ENCODE results near the gene SHC2. TPM values are rescaled to one million over a fixed set of nuclear protein-coding genes. Genes with fewer than 3 reads are reported as not detected.

SHC2 gene
- total RNA-seq, 1 donor from 2014 or later = 47.8 TPM

DNA sequence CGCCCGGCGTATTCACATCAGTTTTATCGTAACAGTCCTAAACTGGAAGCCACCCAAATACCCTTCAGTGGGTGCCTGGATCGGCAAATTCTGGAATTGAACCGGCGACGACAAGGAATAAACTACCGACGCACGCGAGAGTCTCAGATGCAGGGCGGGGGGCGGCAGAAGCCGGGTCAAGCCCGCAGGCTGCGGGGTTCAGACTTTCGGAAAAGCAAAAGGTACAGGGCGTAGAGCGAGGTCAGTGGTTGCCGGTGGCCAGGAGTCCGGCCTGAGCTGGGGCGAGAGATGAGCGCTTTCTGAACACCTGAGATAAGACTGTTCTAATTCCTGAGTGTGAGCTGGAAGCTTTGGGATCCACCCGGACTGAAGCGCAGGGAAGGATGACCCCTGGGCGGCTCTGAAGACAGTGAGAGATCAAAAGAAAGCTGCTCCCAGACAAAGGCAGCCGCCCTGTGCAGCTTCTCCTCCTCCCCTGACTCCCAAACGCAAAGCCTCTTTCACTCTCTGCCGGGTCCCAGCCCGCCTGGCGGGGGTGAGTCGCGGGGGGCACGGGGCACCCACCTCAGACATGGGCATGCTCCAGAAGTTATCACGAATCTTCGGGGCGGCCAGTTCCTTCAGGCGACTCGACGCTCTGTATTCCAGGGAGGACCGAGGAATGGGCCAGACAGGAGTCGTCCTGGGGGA lies 90.0 kb downstream of the SHC2 start:
- no peaks in the 10 kb centered on the region for H3K9me3 Mint-ChIP-seq (ENCODE audit: low read depth)
- TF ChIP-seq, protein P1, sequence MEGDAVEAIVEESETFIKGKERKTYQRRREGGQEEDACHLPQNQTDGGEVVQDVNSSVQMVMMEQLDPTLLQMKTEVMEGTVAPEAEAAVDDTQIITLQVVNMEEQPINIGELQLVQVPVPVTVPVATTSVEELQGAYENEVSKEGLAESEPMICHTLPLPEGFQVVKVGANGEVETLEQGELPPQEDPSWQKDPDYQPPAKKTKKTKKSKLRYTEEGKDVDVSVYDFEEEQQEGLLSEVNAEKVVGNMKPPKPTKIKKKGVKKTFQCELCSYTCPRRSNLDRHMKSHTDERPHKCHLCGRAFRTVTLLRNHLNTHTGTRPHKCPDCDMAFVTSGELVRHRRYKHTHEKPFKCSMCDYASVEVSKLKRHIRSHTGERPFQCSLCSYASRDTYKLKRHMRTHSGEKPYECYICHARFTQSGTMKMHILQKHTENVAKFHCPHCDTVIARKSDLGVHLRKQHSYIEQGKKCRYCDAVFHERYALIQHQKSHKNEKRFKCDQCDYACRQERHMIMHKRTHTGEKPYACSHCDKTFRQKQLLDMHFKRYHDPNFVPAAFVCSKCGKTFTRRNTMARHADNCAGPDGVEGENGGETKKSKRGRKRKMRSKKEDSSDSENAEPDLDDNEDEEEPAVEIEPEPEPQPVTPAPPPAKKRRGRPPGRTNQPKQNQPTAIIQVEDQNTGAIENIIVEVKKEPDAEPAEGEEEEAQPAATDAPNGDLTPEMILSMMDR (IDR thresholded peaks at IDR 0.05) = no peak
- peaks cover 39% of the 10 kb centered on the region for H3K27me3 Mint-ChIP-seq (ENCODE audit: low read depth)
- H3K36me3 Mint-ChIP-seq (ENCODE audit: low read depth) = no peaks in the 10 kb centered on the region
- H3K27ac Mint-ChIP-seq (ENCODE audit: unreplicated experiment) = no peak overlapping the region
- peak; percentile 61 for DNase-seq (ENCODE audit: low spot score)
- H3K4me1 Mint-ChIP-seq (ENCODE audit: low read depth) = peaks cover 12% of the 10 kb centered on the region
- H3K4me3 Mint-ChIP-seq (ENCODE audit: unreplicated experiment) = no peak overlapping the region

DNA sequence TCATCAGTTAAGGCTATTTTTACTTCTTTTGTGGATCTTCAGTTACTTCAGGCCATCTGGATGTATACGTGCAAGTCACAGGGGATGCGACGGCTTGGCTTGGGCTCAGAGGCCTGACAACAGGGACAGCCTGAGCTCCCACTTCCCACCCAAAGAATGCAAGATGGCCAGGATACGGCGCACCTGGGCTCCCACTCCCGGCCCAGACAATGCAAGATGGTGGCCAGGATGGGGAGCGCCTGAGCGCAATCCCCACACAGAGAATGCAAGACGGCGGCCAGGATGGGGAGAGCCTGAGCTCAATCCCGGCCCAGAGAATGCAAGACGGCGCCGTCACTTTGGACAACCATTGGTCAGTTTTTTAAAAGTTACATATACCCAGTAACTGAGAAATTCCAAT lies 91.0 kb downstream of the SHC2 start:
- TF ChIP-seq, protein P1 (IDR thresholded peaks at IDR 0.05) = no peak
- H3K4me3 Mint-ChIP-seq (ENCODE audit: unreplicated experiment) = no peak overlapping the region
- peak; percentile 50 for DNase-seq (ENCODE audit: low spot score)
- H3K4me1 Mint-ChIP-seq (ENCODE audit: low read depth) = peaks cover 12% of the 10 kb centered on the region
- peaks cover 44% of the 10 kb centered on the region for H3K27me3 Mint-ChIP-seq (ENCODE audit: low read depth)
- H3K36me3 Mint-ChIP-seq (ENCODE audit: low read depth) = no peaks in the 10 kb centered on the region
- no peak overlapping the region for H3K27ac Mint-ChIP-seq (ENCODE audit: unreplicated experiment)
- H3K9me3 Mint-ChIP-seq (ENCODE audit: low read depth) = no peaks in the 10 kb centered on the region

DNA sequence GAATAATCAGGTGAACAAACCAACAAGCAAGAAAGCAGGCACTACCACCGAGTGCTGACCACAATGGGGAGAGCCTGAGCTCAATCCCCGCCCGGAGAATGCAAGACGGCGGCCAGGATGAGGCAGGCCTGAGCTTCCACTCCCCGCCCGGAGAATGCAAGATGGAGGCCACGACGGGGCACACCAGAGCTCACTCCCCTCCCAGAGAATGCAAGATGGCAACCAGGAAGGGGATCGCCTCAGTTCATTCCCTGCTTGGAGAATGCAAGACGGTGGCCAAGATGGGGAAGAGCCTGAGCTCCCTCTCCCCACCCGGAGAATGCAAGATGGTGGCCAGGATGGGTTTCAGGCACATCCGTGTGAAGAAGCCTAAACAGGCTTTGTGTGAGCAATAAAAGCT lies 91.6 kb downstream of the SHC2 start:
- H3K27ac Mint-ChIP-seq (ENCODE audit: unreplicated experiment) = no peak overlapping the region
- peaks cover 12% of the 10 kb centered on the region for H3K4me1 Mint-ChIP-seq (ENCODE audit: low read depth)
- H3K4me3 Mint-ChIP-seq (ENCODE audit: unreplicated experiment) = no peak overlapping the region
- H3K9me3 Mint-ChIP-seq (ENCODE audit: low read depth) = no peaks in the 10 kb centered on the region
- TF ChIP-seq, protein P1 (IDR thresholded peaks at IDR 0.05) = no peak
- DNase-seq (ENCODE audit: low spot score) = peak; percentile 68
- H3K27me3 Mint-ChIP-seq (ENCODE audit: low read depth) = peaks cover 44% of the 10 kb centered on the region
- H3K36me3 Mint-ChIP-seq (ENCODE audit: low read depth) = no peaks in the 10 kb centered on the region

DNA sequence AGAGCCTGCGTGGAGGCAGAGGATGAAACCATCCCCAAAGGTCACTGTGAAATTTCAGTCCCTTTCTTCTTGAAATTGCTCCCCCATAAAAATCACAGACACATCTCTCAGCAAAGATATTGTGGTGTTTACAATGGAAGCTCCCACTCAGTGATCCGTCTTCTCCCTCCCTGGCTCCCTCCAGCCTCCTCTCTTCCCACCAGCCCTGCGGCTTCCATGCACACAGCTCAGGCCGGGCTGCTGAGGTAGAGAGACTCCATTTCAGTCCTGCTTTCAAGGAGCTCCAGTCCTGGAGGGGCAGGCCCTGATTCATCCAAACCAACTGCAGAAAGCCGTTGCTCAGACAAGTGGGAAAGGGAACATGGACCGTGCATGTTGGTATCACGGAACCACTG lies 92.2 kb downstream of the SHC2 start:
- TF ChIP-seq, protein P1 (IDR thresholded peaks at IDR 0.05) = no peak

DNA sequence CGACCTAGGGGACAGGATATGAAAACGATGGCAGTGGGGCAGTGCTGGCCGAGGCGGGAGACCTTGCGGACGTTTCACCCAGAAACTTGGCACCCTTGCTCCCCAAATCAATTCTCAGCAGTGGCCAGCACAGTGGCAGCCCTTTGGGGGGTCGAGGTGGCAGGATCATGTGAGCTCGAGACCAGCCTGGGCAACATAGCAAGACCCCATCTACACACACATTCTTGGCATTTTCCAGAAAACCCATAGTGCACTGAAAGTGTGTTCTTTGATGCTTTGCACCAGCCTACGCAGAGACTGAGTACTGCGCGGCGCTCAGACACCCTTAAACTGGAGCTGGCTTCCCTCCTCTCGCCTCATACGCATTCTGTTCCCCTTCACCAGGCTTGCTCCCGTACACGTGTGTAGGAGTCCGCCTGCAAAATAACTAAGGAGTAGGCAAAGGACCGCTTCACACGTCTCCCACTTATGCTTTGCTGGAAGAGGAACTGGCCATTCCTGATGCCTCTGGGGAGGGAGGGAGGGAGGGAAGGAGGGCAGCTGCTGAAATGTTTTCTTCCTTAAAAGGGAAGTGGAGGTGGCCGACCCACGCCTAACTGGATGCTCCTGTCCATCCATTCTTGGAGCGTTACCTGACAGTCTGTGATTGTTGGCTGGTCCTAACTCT lies 92.7 kb downstream of the SHC2 start:
- Mint-ChIP-seq H3K27ac (ENCODE audit: unreplicated experiment) (no peak overlapping the region), H3K27me3 (ENCODE audit: low read depth) (peaks cover 41% of the 10 kb centered on the region), H3K36me3 (ENCODE audit: low read depth) (no peaks in the 10 kb centered on the region), H3K4me1 (ENCODE audit: low read depth) (peaks cover 12% of the 10 kb centered on the region), H3K4me3 (ENCODE audit: unreplicated experiment) (no peak overlapping the region), H3K9me3 (ENCODE audit: low read depth) (no peaks in the 10 kb centered on the region)
- peak; percentile 44 for DNase-seq (ENCODE audit: low spot score)
- TF ChIP-seq, protein P1 (IDR thresholded peaks at IDR 0.05) = no peak

More for the DNA sequence above, 92.2 kb downstream of the SHC2 start:
- Mint-ChIP-seq H3K9me3 (ENCODE audit: low read depth) (no peaks in the 10 kb centered on the region), H3K36me3 (ENCODE audit: low read depth) (no peaks in the 10 kb centered on the region), H3K27me3 (ENCODE audit: low read depth) (peaks cover 43% of the 10 kb centered on the region), H3K4me1 (ENCODE audit: low read depth) (peaks cover 12% of the 10 kb centered on the region), H3K4me3 (ENCODE audit: unreplicated experiment) (no peak overlapping the region), H3K27ac (ENCODE audit: unreplicated experiment) (no peak overlapping the region)
- peak; percentile 49 for DNase-seq (ENCODE audit: low spot score)
